ENCODE data around the gene OBSCN. TPM values are rescaled to one million over a fixed set of nuclear protein-coding genes. Genes with fewer than 3 reads are reported as not detected.

The OBSCN gene
- total and polyA plus RNA-seq, 10 of the 15 experiments (the other 5 are each of a cell fraction or from before 2014, with no cell fraction given) = 0.01 to 0.36 (median 0.08) TPM; not detected in 2

DNA sequence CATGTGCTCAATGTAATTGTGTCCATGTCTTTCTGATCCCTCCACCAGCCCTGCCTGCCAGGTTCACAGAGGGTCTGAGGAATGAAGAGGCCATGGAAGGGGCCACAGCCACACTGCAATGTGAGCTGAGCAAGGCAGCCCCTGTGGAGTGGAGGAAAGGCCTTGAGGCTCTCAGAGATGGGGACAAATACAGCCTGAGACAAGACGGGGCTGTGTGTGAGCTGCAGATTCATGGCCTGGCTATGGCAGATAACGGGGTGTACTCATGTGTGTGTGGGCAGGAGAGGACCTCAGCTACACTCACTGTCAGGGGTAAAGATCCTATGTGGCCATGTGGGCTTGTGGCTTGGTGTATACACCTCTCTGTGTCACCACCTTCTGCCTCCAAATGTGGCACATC is 91.4 kb downstream of the OBSCN start:
- H3K9ac ChIP-seq (ENCODE audit: control insufficient read depth, insufficient read depth, low read length) = no peak overlapping the region
- ChIA-PET CTCF (no interaction called here), SMC1A (ENCODE audit: uncharacterized antibody, unreplicated experiment) (no interaction called here), POLR2A (no interaction called here), RAD21 (ENCODE audit: unreplicated experiment) (no interaction called here)
- DNase-seq (ENCODE audit: low read depth, low spot score) = no peak
- no peaks in the 10 kb centered on the region for H4K20me1 ChIP-seq (ENCODE audit: control insufficient read depth, insufficient read depth)
- H3K4me2 ChIP-seq (ENCODE audit: control insufficient read depth, insufficient read depth) = no peak overlapping the region
- H3K79me2 ChIP-seq (ENCODE audit: control insufficient read depth, insufficient read depth, low read length) = no peaks in the 10 kb centered on the region
- intact Hi-C loops (cut with micrococcal nuclease; ENCODE audit: unreplicated experiment) = no loop called here
- no peak for ATAC-seq
- peaks cover 6% of the 10 kb centered on the region for H3K9me3 ChIP-seq (replicated peaks; ENCODE audit: control insufficient read depth, insufficient read depth, low read length)
- no peak overlapping the region for H3K4me3 ChIP-seq
- no peaks in the 10 kb centered on the region for H3K36me3 ChIP-seq (ENCODE audit: control insufficient read depth in 2 of 2, insufficient read depth in 2 of 2, low read length in 1 of 2)
- in situ Hi-C loops (cut with MboI) = no loop called here
- WGBS (ENCODE audit: insufficient coverage, insufficient replicate concordance, low lambda C conversion rate, missing lambda C conversion rate) = 25% methylated on average over 2 of the region's 2 CpGs
- TF ChIP-seq RAD51 (IDR thresholded peaks at IDR 0.05) = no peak
- no peak for TF ChIP-seq HDAC2 (IDR thresholded peaks at IDR 0.05)
- no peak for TF ChIP-seq CBX5 (IDR thresholded peaks at IDR 0.05; ENCODE audit: low read depth)
- no peak for TF ChIP-seq ATF7 (IDR thresholded peaks at IDR 0.05; ENCODE audit: low read depth)
- no peak for TF ChIP-seq PAX5 (IDR thresholded peaks at IDR 0.05; ENCODE audit: borderline replicate concordance, low read depth, low read length)
- TF ChIP-seq NRF1 (conservative IDR thresholded peaks at IDR 0.05; ENCODE audit: low read depth, low read length) = no peak
- TF ChIP-seq, protein P1, sequence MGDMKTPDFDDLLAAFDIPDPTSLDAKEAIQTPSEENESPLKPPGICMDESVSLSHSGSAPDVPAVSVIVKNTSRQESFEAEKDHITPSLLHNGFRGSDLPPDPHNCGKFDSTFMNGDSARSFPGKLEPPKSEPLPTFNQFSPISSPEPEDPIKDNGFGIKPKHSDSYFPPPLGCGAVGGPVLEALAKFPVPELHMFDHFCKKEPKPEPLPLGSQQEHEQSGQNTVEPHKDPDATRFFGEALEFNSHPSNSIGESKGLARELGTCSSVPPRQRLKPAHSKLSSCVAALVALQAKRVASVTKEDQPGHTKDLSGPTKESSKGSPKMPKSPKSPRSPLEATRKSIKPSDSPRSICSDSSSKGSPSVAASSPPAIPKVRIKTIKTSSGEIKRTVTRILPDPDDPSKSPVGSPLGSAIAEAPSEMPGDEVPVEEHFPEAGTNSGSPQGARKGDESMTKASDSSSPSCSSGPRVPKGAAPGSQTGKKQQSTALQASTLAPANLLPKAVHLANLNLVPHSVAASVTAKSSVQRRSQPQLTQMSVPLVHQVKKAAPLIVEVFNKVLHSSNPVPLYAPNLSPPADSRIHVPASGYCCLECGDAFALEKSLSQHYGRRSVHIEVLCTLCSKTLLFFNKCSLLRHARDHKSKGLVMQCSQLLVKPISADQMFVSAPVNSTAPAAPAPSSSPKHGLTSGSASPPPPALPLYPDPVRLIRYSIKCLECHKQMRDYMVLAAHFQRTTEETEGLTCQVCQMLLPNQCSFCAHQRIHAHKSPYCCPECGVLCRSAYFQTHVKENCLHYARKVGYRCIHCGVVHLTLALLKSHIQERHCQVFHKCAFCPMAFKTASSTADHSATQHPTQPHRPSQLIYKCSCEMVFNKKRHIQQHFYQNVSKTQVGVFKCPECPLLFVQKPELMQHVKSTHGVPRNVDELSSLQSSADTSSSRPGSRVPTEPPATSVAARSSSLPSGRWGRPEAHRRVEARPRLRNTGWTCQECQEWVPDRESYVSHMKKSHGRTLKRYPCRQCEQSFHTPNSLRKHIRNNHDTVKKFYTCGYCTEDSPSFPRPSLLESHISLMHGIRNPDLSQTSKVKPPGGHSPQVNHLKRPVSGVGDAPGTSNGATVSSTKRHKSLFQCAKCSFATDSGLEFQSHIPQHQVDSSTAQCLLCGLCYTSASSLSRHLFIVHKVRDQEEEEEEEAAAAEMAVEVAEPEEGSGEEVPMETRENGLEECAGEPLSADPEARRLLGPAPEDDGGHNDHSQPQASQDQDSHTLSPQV (IDR thresholded peaks at IDR 0.05) = no peak
- TF ChIP-seq IKZF1 (conservative IDR thresholded peaks at IDR 0.05) = no peak
- no peak for TF ChIP-seq NFYA (IDR thresholded peaks at IDR 0.05; ENCODE audit: borderline replicate concordance, low read depth, low read length)
- no peak overlapping the region for H2AFZ ChIP-seq (ENCODE audit: control insufficient read depth, low read depth, low read length)
- no peak overlapping the region for H3K27ac ChIP-seq (ENCODE audit: control insufficient read depth, insufficient read depth)
- H3K27me3 ChIP-seq (replicated peaks in 1 of 2; ENCODE audit: control insufficient read depth in 2 of 2, insufficient read depth in 2 of 2, low read length in 1 of 2) = no peaks in the 10 kb centered on the region; a peak in 1 of 4 replicates
- no peak for FAIRE-seq
- H3K4me1 ChIP-seq (ENCODE audit: control insufficient read depth, insufficient read depth, low read length) = no peaks in the 10 kb centered on the region
- BruUV-seq (replicated peaks) = no TSS peak
